Loucy (cell line): ENCODE results near the gene ARMC9.

ENCODE experiments used
- H2AFZ ChIP-seq: fragments of 200-600 bp; sonication (generic); 2 replicates; pipeline ENCODE4 v1.6.0; 2016; ENCODE audit warnings: antibody characterized with exemption, mild to moderate bottlenecking, low read length, moderate library complexity
- H3F3A ChIP-seq: fragments of 200-600 bp; 2 replicates; pipeline ENCODE4 v1.6.0; 2016; ENCODE audit warnings: antibody characterized with exemption, low read depth, mild to moderate bottlenecking
- H3K27me3 ChIP-seq: fragments of 200-600 bp; sonication (generic); 2 replicates; pipeline ENCODE4 v1.6.1; 2014; ENCODE audit warnings: low read length, mild to moderate bottlenecking; ENCODE audit not compliant: insufficient read depth, poor library complexity, severe bottlenecking
- H3K36me3 ChIP-seq: fragments of 200-600 bp; sonication (generic); 2 replicates; pipeline ENCODE4 v1.6.1; 2016; ENCODE audit warnings: low read length; ENCODE audit not compliant: insufficient read depth
- H3K4me1 ChIP-seq: fragments of 200-600 bp; sonication (generic); 2 replicates; pipeline ENCODE4 v1.5.1; 2014; ENCODE audit warnings: low read length, mild to moderate bottlenecking; ENCODE audit not compliant: insufficient read depth, poor library complexity, severe bottlenecking
- H3K4me2 ChIP-seq: fragments of 200-600 bp; sonication (generic); 2 replicates; pipeline ENCODE4 v1.6.0; 2014; ENCODE audit warnings: antibody characterized with exemption, low read length, low read depth, mild to moderate bottlenecking; ENCODE audit not compliant: poor library complexity, severe bottlenecking
- H3K4me3 ChIP-seq: fragments of 200-600 bp; sonication (generic); 2 replicates; pipeline ENCODE4 v1.5.1; 2014; ENCODE audit warnings: low read length, mild to moderate bottlenecking, mixed read lengths; ENCODE audit not compliant: poor library complexity, severe bottlenecking
- H3K79me2 ChIP-seq: fragments of 200-600 bp; sonication (generic); 2 replicates; pipeline ENCODE4 v1.6.1; 2014; ENCODE audit warnings: low read length; ENCODE audit not compliant: insufficient read depth
- H3K9ac ChIP-seq: fragments of 200-600 bp; sonication (generic); 2 replicates; pipeline ENCODE4 v1.6.0; 2014; ENCODE audit warnings: mild to moderate bottlenecking, low read depth, low read length, moderate library complexity; ENCODE audit not compliant: poor library complexity, severe bottlenecking
- H3K9me2 ChIP-seq: fragments of 200-600 bp; sonication (generic); replicated peaks from 2 replicates; pipeline ENCODE4 v1.6.1; 2016; ENCODE audit warnings: low read depth, low read length, mixed read lengths
- H3K9me3 ChIP-seq: fragments of 200-600 bp; sonication (generic); 2 replicates; pipeline ENCODE4 v1.6.1; 2014; ENCODE audit warnings: mild to moderate bottlenecking, antibody characterized with exemption, low read length, low read depth; ENCODE audit not compliant: insufficient read depth
- H4K20me1 ChIP-seq: fragments of 200-600 bp; sonication (generic); 2 replicates; pipeline ENCODE4 v1.6.0; 2014; ENCODE audit warnings: antibody characterized with exemption, low read length, mild to moderate bottlenecking; ENCODE audit not compliant: insufficient read depth, poor library complexity, severe bottlenecking
- CTCF ChIP-seq: fragments of 200-600 bp; sonication (generic); conservative IDR thresholded peaks from 2 replicates; pipeline ENCODE4 v1.5.1; 2014; ENCODE audit warnings: mild to moderate bottlenecking, antibody characterized with exemption, low read length
- EZH2phosphoT487 ChIP-seq: fragments of 200-600 bp; IDR thresholded peaks from 2 replicates; pipeline ENCODE4 v1.6.1; 2018; ENCODE audit warnings: antibody characterized with exemption, mild to moderate bottlenecking, moderate library complexity, borderline replicate concordance

The ARMC9 gene

GRCh38 chr2:231359948-231360347, 161.5 kb downstream of the ARMC9 start:
- Histone ChIP-seq H4K20me1 (no peaks in the 10 kb centered on the region), H3F3A (no peaks in the 10 kb centered on the region), H3K27me3 (no peaks in the 10 kb centered on the region), H3K9me2 (no peaks in the 10 kb centered on the region), H3K4me2 (no peak overlapping the region), H3K9me3 (no peaks in the 10 kb centered on the region), H3K9ac (no peak overlapping the region), H2AFZ (no peak overlapping the region), H3K36me3 (no peaks in the 10 kb centered on the region), H3K4me3 (no peak overlapping the region), H3K79me2 (no peaks in the 10 kb centered on the region), H3K4me1 (peaks cover 28% of the 10 kb centered on the region)
- no peak for TF ChIP-seq CTCF
- TF ChIP-seq EZH2phosphoT487, result no peak

GRCh38 chr2:231360401-231360800, 162.0 kb downstream of the ARMC9 start:
- Histone ChIP-seq H3K4me2 (no peak overlapping the region), H4K20me1 (no peaks in the 10 kb centered on the region), H3K9me2 (no peaks in the 10 kb centered on the region), H3K79me2 (no peaks in the 10 kb centered on the region), H3F3A (no peaks in the 10 kb centered on the region), H3K4me3 (no peak overlapping the region), H3K9ac (no peak overlapping the region), H3K36me3 (no peaks in the 10 kb centered on the region), H3K27me3 (no peaks in the 10 kb centered on the region), H3K9me3 (no peaks in the 10 kb centered on the region), H2AFZ (no peak overlapping the region), H3K4me1 (peaks cover 32% of the 10 kb centered on the region)
- TF ChIP-seq EZH2phosphoT487 (no peak), CTCF (no peak)

- Histone ChIP-seq H3K9me3 (no peaks in the 10 kb centered on the region), H3F3A (no peaks in the 10 kb centered on the region), H3K79me2 (no peaks in the 10 kb centered on the region), H3K36me3 (no peaks in the 10 kb centered on the region), H4K20me1 (no peaks in the 10 kb centered on the region), H3K9ac (no peak overlapping the region), H3K9me2 (no peaks in the 10 kb centered on the region), H3K4me3 (no peak overlapping the region), H3K4me1 (peaks cover 33% of the 10 kb centered on the region), H2AFZ (no peak overlapping the region), H3K4me2 (no peak overlapping the region), H3K27me3 (no peaks in the 10 kb centered on the region)
- TF ChIP-seq EZH2phosphoT487, result no peak
- TF ChIP-seq CTCF, result no peak
Observed at GRCh38 chr2:231360881-231361371, 162.5 kb downstream of the ARMC9 start.
